Stimulated activated CD8-positive, alpha-beta memory T cell treated with anti-CD3 and anti-CD28 coated beads, Interleukin-15, amount 100 ng/mL, for 1 hour (primary cell): ENCODE measurements around the gene AICDA.
"Not testable (repeated sequence)": the region's sequence is repeated elsewhere in the genome, so short reads cannot be mapped to it uniquely, and the experiment has no call there.

Source experiments
- DNase-seq: peaks from one replicate; pipeline ENCODE4 v3.0.0-alpha.2; 2020; ENCODE audit warnings: low read depth

AICDA gene

GRCh38 chr12:8609061-8609570, 3.5 kb downstream of the AICDA start:
- DNase-seq, result no peak

GRCh38 chr12:8606890-8607289, 5.8 kb downstream of the AICDA start:
- DNase-seq, result no peak

DNA sequence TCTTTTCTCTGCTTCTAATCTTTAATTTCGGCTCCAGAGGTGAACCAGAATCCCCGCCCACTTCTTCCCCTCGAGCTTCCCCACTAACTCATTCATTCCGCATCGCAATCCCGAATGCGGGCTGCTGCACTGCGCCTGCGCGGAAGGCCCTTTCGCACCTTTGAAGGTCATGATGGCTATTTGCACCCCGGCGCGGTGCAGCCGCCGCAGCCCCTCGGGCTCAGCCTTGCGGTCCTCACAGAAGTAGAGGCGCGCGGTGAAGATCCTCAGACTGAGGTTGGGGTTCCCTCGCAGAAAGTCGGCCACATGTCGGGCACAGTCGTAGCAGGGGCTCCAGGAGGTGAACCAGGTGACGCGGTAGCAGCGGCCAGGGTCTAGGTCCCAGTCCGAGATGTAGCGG, 7.6 kb downstream of the AICDA start:
- DNase-seq, result no peak

DNA sequence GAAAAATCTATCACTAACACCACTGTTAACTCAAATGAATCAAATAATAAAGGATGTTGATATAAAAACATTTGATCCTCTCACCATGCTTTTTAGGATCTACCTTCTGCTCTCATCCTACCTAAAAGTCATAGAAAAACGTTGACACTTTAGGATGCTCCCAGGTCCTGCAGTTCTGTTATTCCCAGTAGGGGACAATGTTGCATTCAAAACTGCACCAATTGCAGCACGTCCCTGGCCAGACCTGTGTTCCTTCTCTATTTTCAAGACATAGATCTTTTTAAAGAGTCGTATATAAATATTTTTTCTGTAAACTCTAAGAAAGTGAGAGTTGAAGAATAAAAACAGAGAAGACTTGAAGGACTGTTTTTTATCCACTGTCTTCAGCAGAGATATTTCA, 8.8 kb downstream of the AICDA start:
- DNase-seq, result no peak

DNA sequence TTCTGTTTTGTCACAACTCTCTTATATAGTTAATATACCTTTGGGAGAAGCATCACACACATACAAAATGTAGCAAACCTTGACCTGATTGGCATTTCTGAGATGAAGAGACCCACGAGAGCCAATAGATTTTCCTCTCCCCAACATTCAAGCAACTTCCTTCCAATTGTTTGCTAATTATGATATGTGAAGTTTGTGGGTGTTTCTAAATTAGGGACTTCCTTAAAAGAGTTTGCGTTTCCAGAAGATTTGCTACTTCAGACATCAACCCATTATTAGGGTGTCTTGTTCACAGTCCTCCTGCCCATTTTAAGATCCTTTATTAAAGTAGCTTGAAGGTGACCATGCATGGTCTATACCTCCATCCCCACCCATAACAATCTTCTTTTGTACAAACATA, 9.4 kb downstream of the AICDA start:
- no peak for DNase-seq

- DNase-seq, result no peak
Measured at GRCh38 chr12:8596561-8596960, 16.1 kb downstream of the AICDA start.

DNA sequence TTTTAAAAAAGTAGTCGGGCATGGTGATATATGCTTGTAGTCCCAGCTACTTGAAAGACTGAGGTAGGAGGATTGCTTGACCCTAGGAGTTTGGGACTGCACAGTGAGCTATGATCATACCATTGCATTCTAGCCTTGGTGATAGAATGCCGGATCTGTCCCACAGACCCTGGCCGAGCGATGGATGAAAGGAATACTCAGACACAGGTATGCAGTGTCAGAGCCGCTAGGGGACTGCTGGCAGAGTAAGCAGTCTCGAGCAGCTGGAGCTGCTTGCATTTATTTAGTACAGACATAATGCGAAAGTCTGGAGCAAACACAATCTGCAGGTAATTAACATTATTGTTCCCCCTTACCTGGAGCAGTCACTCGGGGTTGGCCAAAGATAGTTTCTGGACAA, 18.6 kb downstream of the AICDA start:
- no peak for DNase-seq

DNA sequence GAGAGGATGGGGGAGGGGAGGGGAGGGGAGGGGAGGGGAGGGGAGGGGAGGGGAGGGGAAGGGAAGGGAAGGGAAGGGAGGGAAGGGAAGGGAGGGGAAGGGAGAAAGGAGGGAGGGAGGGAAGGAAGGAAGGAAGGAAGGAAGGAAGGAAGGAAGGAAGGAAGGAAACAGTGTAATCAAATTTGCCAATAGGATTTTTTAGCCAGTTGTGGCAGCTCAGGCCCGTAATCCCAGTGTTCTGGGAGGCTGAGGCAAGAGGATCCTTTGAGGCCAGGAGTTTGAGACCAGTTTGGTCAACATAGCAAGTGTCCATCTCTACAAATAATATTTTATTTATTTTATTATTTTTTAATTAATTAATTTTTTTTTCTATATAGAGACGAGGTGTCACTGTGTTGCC, 19.4 kb downstream of the AICDA start:
- DNase-seq, result no peak

- no peak for DNase-seq
Measured at GRCh38 chr12:8590842-8591545, 21.7 kb downstream of the AICDA start.

- DNase-seq, result no peak
Measured at GRCh38 chr12:8589679-8590078, 23.0 kb downstream of the AICDA start.

DNA sequence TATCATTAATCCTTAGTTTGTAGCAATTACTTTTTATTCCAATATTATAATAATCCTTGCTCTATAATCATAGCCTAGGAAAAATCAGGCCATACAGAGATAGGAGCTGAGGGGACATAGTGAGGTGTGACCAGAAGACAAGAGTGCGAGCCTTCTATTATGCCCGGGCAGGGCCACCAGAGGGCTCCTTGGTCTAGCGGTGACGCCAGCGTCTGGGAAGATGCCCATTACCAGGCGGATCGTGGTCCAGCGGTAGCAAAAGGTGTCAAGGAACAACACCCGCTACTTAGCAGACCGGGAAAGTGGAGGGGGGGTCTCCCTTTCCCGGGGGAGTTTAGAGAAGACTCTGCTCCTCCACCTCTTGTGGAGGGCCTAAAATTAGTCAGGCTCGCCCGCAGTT, 28.2 kb downstream of the AICDA start:
- not testable (repeated sequence) for DNase-seq

GRCh38 chr12:8584004-8584403, 28.7 kb downstream of the AICDA start:
- DNase-seq, result no peak

DNA sequence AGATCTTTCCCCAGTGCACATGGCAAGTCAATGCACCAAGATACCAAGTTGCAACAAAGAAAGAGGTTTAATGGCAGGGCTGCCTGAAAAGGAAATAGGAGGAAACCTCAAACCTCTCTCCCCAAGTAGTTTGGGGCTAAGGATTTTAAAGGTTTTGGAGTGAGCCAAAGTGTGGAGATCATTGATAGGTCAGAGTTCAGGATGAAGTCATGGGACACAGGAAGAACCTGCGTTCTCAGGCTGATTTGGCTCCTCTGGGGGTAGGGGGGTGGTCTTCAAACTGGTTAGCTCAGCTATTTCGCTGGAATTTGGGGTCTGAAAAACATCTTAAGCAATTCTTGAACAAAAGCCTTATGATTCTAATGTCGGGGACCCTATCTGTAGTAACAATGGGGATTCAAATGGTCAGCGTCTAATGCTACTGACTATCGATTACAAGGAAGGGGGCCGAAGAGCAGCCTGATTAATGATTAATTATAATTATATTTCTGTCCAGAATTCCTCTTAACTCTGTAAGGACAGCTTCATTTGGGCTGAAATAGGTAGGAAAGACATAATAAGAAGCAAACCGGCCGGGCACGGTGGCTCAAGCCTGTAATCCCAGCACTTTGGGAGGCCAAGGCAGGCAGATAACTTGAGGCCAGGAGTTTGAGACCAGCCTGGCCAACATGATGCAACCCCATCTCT, 31.4 kb downstream of the AICDA start:
- no peak for DNase-seq

DNA sequence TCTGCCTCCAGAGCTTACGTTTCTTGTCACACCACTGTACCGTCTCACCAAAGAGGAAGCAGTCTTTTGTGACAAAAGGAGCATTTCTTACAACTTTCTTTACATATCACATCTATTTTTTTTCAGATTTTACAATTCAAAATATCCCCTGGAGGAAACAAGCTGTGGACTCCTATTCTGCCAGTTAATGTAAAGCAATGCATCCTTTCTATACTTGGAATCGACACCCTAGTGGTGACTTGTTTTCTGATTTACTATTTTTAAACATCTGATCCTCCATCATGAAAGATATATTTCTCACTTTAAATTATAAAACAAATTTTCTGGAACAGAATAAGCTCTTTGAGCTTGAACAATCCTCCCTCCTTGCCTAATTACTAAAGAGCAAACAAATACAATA, 34.8 kb downstream of the AICDA start:
- DNase-seq, result no peak

DNA sequence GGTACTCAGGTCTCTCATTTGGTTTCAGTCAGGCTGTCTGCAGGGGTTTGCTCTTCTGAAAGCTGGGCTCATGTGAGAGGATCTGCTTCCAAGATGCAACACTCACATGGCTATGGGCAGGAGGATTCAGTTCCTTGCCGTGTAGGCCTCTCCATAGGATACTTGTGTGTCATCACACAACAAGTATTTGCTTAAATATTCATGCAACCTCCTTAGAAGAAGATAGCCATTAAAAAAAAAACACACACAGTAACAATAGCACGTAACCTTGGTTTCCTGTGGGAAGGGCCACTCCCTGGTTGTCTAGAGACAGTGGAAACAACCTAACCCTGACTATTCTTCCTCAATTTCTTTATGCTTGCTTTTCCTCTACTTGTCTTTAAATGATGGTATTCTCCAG, 40.2 kb downstream of the AICDA start:
- no peak for DNase-seq

- DNase-seq, result no peak
Measured at GRCh38 chr12:8566525-8566924, 46.1 kb downstream of the AICDA start.

GRCh38 chr12:8566052-8566451, 46.6 kb downstream of the AICDA start:
- DNase-seq, result not testable (repeated sequence)

GRCh38 chr12:8564656-8565055, 48.0 kb downstream of the AICDA start:
- no peak for DNase-seq

DNA sequence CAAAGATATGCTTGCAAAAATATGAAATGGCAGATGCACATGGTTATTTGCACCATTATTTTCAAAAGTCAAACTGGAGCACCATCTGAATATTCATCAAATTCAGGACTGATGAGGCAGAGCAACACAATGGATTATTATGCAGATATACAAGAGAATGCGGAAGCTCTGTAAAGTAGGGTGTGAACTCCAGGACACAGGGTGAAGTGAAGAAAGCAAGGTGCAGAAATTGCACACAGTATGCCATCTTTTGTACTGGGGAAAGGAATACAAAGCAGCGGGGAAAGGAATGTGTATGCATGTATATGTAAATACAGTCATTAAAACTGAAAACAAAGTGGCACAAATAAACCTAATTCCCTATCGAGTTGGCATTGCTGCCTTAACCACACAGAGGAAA, 49.3 kb downstream of the AICDA start:
- DNase-seq, result no peak

DNA sequence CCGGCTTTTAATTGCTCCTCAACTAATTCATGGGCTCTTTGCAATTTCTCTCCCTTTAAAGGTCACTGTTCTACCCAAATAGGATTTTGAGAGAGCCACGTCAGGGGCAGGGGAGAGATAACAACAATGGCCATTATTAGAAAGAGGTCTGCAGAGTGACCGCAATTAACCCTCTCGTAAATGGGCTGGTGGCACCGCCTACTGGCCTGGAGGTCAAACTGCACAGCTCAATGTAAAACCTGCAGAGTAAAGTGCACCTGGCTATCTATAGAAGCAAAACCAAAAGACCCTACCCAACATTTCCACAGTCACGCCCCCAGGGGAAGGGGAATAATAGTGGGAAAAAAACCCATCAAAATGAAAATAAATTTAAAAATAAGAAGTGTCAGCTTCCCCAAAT, 50.3 kb downstream of the AICDA start:
- no peak for DNase-seq

- DNase-seq, result no peak
Measured at GRCh38 chr12:8561011-8561410, 51.6 kb downstream of the AICDA start.

DNA sequence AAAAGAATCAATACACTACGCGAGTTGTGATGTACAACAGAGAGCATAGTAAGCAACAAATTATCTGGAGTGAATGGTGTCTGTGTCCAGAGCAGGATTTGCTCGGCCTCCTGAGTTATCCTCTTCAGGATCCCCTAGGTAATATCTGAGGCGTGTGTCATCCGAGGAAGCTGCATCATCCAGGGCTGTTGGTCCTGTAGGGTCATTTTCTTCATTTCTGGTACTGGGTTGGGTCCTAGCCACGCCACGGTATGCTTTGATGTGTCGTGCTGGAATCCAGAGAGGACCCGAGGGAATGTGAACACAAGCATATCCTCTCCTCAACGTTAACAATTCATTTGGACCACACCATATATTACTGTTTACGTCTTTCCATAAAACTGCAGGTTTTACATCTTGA, 53.0 kb downstream of the AICDA start:
- DNase-seq, result no peak

- no peak for DNase-seq
Measured at GRCh38 chr12:8556531-8557097, 56.0 kb downstream of the AICDA start.
